GM11168 (cell line): ENCODE data around the gene ZNF862.
"Not testable (repeated sequence)": the region's sequence is repeated elsewhere in the genome, so short reads cannot be mapped to it uniquely, and the experiment has no call there.

ENCODE experiments used
- in situ Hi-C: fragments of 300-500 bp; cut with MboI; formaldehyde crosslinking; loops from one replicate; pipeline ENCODE4 v1.12.0; 2022; ENCODE audit warnings: low sequenced_read_pairs; ENCODE audit not compliant: unreplicated experiment

The ZNF862 gene

DNA sequence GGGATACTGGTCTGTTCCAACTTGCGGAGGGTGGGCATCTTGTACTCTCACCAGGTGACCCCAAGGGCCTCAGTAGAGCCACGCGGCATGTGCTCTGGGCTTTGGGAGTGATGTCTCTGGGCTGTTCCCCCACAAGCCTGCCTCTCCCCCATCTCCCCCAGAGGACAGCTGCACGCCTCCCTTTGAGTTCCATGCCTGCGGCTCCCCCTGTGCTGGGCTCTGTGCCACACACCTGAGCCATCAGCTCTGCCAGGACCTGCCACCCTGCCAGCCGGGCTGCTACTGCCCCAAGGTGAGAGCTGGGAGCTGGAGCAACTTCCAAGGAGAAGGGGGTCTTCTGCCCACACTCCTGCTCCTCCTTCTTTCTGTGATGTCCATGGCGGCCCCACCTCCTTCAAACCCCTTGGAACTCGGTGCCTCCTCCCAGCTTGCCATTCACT, 15.0 kb upstream of the ZNF862 start:
- in situ Hi-C loops = no loop called here

- in situ Hi-C loops = no loop called here
Measured at GRCh38 chr7:149823631-149824199, 14.5 kb upstream of the ZNF862 start.

DNA sequence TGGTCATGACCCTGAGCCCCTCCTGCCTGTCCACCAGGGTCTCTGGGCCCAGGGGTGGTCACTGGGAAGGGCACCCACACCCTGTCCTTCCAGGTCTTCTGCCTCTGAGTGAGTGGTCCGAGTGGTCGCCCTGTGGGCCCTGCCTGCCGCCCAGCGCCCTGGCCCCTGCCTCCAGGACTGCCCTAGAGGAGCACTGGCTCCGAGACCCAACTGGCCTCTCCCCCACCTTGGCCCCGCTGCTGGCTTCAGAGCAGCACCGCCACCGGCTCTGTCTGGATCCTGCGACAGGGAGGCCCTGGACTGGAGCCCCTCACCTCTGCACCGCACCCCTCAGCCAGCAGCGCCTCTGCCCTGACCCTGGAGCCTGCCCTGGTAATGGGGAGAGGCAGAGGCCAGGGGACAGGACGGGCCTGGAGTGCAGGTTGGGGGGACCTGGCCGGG, 13.9 kb upstream of the ZNF862 start:
- in situ Hi-C loops = no loop called here

GRCh38 chr7:149824748-149825566, 13.2 kb upstream of the ZNF862 start:
- in situ Hi-C loops = no loop called here

GRCh38 chr7:149825567-149826343, 12.4 kb upstream of the ZNF862 start:
- in situ Hi-C loops = no loop called here

DNA sequence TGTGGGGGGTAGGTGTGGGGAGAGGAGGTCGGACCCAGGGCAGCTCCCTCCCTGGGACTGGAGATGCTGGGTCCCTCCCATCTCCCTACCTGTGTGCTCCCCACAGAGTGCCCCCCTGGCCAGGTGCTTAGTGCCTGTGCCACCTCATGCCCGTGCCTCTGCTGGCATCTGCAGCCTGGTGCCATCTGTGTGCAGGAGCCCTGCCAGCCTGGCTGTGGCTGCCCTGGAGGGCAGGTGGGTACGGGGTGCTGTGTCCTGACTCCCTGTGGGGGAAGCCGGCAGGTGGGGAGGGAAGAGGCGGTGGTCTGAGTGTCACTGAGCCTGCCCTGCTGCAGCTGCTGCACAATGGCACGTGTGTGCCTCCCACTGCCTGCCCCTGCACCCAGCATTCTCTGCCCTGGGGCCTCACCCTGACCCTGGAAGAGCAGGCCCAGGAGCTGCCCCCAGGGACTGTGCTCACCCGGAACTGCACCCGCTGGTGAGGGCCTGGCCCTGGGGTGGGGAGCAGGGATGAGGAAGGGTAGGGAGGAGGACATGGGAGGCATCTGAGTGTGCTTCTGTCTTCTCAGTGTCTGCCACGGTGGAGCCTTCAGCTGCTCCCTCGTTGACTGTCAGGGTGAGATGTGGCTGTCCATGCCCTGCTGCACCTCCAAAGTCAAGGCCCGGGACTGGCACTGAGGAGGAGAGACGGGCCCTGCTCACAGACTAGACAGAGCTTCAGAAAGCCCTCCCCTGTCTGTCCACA, 11.7 kb upstream of the ZNF862 start:
- in situ Hi-C loops = no loop called here

DNA sequence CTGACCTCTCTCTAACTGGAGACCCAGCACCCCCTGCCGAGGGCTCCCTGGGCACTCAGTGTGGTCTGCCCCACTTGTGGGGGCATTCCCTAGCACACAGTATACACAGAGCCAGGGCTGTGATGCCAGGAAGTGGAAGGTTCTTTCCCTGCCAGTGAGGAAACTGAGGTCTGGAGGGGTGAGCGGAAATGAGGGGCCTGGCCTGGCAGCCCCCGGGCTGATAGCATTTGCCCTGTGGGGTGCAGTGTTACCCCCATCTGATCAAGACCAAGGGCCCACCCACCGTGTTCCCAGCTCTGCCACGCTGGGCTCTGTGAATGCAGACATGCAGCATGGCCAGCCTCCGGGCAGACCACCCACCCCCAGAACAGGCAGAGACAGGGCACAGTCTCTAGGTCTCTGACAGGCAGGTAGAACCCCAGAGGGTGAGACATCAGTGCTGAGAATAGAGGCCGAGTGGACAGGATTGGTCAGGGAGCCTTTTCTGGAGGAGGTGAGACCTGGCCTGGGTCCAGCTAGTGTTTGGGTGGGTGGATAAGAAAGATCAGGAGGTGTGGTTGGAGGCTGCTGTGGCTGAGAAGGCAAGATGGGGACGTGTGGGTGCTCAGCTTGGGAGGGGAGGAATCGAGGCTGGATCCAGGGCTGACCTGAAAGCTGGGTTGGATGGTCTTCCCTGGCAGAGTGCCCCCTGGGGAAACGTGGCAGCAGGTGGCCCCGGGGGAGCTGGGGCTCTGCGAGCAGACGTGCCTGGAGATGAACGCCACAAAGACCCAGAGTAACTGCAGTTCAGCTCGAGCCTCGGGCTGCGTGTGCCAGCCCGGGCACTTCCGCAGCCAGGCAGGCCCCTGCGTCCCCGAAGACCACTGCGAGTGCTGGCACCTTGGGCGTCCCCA, 10.8 kb upstream of the ZNF862 start:
- in situ Hi-C loops = no loop called here

DNA sequence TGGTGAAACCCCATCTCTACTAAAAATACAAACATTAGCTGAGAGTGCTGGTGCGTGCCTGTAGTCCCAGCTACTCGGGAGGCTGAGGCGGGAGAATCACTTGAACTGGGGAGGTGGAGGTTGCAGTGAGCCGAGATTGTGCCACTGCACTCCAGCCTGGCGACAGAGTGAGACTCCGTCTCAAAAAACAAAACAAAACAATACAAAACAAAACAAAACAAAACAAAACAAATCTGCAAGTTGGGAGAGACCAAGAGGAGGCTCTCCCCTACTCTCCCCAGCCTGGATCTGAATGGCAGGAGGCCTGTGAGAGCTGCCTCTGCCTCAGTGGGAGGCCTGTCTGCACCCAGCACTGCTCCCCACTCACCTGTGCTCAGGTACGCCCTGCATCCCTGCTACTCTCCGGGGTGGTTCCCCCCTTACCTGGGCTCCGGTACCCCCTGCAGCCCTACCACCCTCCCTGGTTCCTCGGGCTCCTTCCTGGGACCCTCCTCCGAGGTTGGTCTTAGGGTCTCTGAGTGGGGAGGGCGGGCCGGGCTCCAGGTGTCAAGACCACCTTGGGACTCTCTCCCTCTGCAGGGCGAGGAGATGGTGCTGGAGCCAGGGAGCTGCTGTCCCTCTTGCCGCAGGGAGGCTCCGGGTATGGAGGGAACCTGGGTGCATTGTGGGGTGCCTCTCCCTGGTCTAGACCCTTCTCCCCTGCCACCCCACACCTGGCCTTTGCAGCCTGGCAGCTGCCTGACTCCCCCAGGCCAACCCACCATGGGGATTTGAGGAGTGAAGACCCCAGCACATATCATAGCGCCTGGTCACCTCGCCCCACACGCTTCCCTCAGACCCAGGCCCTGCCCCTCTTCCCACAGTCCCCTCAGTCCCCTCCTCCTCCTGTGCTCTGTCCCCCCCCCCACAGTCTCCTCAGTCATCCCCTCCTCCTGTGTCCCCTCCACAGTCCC, 9.5 kb upstream of the ZNF862 start:
- in situ Hi-C loops = no loop called here

DNA sequence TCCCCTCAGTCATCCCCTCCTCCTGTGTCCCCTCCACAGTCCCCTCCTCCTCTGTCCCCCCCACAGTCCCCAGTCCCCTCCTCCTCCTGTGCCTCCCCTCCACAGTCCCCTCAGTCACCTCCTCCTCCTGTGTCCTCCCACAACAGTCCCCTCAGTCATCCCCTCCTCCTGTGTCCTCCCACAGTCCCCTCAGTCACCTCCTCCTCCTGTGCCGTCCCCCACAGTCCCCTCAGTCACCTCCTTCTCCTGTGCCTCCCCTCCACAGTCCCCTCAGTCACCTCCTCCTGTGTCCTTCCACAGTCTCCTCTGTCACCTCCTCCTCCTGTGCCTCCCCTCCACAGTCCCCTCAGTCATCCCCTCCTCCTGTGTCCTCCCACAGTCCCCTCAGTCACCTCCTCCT, 7.6 kb upstream of the ZNF862 start:
- in situ Hi-C loops = not testable (repeated sequence)

GRCh38 chr7:149830997-149831740, 7.0 kb upstream of the ZNF862 start:
- in situ Hi-C loops = no loop called here

- in situ Hi-C loops = no loop called here
Measured at GRCh38 chr7:149831741-149832219, 6.4 kb upstream of the ZNF862 start.

DNA sequence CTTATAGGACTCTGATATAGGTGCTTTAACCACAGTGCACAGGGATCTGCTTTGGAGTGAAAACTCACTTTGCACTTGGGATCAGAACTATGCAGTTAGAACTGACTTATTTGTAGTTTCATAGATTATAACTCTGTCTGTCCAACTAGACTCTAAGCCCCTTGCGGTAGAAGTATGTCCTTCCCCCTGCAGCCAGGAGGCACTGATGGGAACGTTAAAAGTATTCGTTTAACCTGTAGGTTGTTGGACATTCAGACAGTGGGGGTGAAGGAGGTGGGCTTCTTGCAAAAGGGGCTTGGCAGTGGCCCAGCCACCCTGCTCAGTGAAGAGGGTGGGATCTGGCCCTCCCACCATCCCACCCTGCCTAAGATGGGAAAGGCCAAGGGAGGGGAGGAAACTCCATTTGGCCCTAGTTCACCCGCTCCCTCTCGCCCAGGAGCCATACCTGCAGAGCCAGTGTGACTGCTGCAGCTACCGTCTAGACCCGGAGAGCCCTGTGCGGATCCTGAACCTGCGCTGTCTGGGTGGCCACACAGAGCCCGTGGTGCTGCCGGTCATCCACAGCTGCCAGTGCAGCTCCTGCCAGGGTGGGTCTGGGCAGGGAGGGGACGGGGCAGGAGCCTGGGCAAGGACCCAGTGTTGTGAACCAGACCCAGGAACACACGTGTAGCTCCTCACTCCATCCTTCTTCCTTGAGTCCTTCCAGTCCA, 5.7 kb upstream of the ZNF862 start:
- in situ Hi-C loops = no loop called here

- in situ Hi-C loops = no loop called here
Measured at GRCh38 chr7:149833495-149834130, 4.6 kb upstream of the ZNF862 start.

DNA sequence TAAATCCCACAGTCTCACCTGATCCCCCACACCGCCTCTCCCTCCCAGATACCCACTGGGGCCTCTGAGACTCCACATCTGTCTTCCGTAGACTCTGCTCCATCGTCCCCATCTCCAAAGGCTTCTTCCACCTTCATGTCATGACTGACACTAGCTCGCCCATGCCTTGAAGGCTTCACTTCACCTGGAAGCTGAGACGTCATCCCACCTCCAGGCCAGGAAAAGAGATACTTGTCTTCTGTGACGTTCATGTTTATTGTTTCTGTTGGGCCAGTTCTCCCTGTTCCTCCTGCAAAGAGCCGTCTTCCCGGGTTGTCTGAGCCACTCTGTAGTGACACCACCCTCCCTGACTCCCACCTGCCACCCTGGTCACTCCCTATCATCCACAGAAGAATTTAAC, 3.6 kb upstream of the ZNF862 start:
- in situ Hi-C loops = no loop called here

GRCh38 chr7:149836434-149836833, 1.7 kb upstream of the ZNF862 start:
- in situ Hi-C loops = no loop called here

- in situ Hi-C loops = no loop called here
Measured at GRCh38 chr7:149837564-149838223, 481 bp upstream of the ZNF862 start.
